SK-N-SH (cell line): ENCODE measurements around the gene EMP1. TPM values are rescaled to one million over a fixed set of nuclear protein-coding genes. Genes with fewer than 3 reads are reported as not detected.

Experiments used
- CTCF ChIA-PET: fragments of 300-600, 350-600 bp; formaldehyde crosslinking; extraction: SDS; loops from one replicate; lab custom pipeline; 2021; lab: Yijun Ruan, JAX
- POLR2A ChIA-PET: fragments of 350-600 bp; sonication (Branson Sonifier 250); formaldehyde crosslinking; extraction: SDS; loops from one replicate; lab custom pipeline; 2020; ENCODE audit warnings: antibody characterized with exemption, inconsistent platforms; lab: Yijun Ruan, JAX
- DNase-seq: peaks from one replicate; pipeline ENCODE4 v3.0.0; 2012
- H2AFZ ChIP-seq: fragments of 200-600 bp; sonication (generic); 2 replicates; pipeline ENCODE4 v1.8.1; 2016; ENCODE audit warnings: antibody characterized with exemption, mild to moderate bottlenecking, low read depth
- H3F3A ChIP-seq: fragments of 200-600 bp; sonication (generic); replicated peaks from 2 replicates; pipeline ENCODE3; 2016; ENCODE audit warnings: antibody characterized with exemption, mild to moderate bottlenecking; ENCODE audit not compliant: insufficient read depth
- H3K27ac ChIP-seq, 2 experiments: fragments of 200-500 bp in 1 of 2; fragments of 200-600 bp in 1 of 2; sonication (Bioruptor generic) in 1 of 2; sonication (generic), shearing (Covaris generic) in 1 of 2; 2 replicates each; pipeline versions ENCODE4 v1.5.1 to v1.6.1; 2014 to 2016; ENCODE audit warnings: low read depth in 2 of 2, inconsistent platforms in 1 of 2, low read length in 1 of 2, mild to moderate bottlenecking in 1 of 2, mixed read lengths in 1 of 2
- H3K27me3 ChIP-seq: fragments of 200-600 bp; sonication (generic), shearing (Covaris generic); 2 replicates; pipeline ENCODE4 v1.6.1; 2016; ENCODE audit warnings: mixed run types; ENCODE audit not compliant: insufficient read depth
- H3K36me3 ChIP-seq, 2 experiments: fragments of 200-500 bp in 1 of 2; fragments of 200-600 bp in 1 of 2; sonication (Bioruptor generic) in 1 of 2; sonication (generic) in 1 of 2; replicated peaks in 1 of 2; 2 replicates each; pipeline versions ENCODE3 to v1.5.1; 2014 to 2016; ENCODE audit warnings: low read length in 1 of 2, mild to moderate bottlenecking in 1 of 2; ENCODE audit not compliant: insufficient read depth in 2 of 2, control insufficient read depth in 1 of 2
- H3K4me1 ChIP-seq, 2 experiments: fragments of 200-500 bp in 1 of 2; fragments of 200-600 bp in 1 of 2; sonication (Bioruptor generic) in 1 of 2; sonication (generic), shearing (Covaris generic) in 1 of 2; 2 replicates each; pipeline versions ENCODE4 v1.5.1 to v1.6.1; 2014 to 2016; ENCODE audit warnings: low read depth in 1 of 2, low read length in 1 of 2, mixed run types in 1 of 2; ENCODE audit not compliant: insufficient read depth in 2 of 2, control insufficient read depth in 1 of 2
- H3K4me2 ChIP-seq: fragments of 200-600 bp; sonication (generic), shearing (Covaris generic); 2 replicates; pipeline ENCODE4 v1.6.1; 2017; ENCODE audit warnings: mixed run types
- H3K4me3 ChIP-seq, 2 experiments: fragments of 200-500 bp in 1 of 2; fragments of 200-600 bp in 1 of 2; sonication (Bioruptor generic) in 1 of 2; sonication (generic), shearing (Covaris generic) in 1 of 2; 2 replicates each; pipeline versions ENCODE4 v1.5.1 to v1.8.1; 2014 to 2016; ENCODE audit warnings: low read depth in 2 of 2, inconsistent platforms in 1 of 2, low read length in 1 of 2, mild to moderate bottlenecking in 1 of 2, mixed read lengths in 1 of 2, moderate library complexity in 1 of 2
- H3K79me2 ChIP-seq: fragments of 200-600 bp; sonication (generic); 2 replicates; pipeline ENCODE4 v1.8.1; 2017; ENCODE audit warnings: mild to moderate bottlenecking; ENCODE audit not compliant: insufficient read depth
- H3K9ac ChIP-seq: fragments of 200-600 bp; sonication (generic); 2 replicates; pipeline ENCODE4 v1.6.1; 2017; ENCODE audit warnings: mixed run types
- H3K9me2 ChIP-seq: fragments of 200-600 bp; sonication (generic); 2 replicates; pipeline ENCODE4 v1.6.1; 2017; ENCODE audit warnings: mixed run types
- H3K9me3 ChIP-seq: fragments of 200-600 bp; sonication (generic); 2 replicates; pipeline ENCODE4 v1.6.1; 2017; ENCODE audit warnings: mixed run types, mild to moderate bottlenecking, moderate library complexity
- H4K20me1 ChIP-seq: fragments of 200-600 bp; sonication (generic); 2 replicates; pipeline ENCODE4 v1.6.1; 2017; ENCODE audit warnings: mild to moderate bottlenecking, mixed run types; ENCODE audit not compliant: insufficient read depth
- ELF1 ChIP-seq: IDR thresholded peaks from 2 replicates; pipeline ENCODE4 v1.4.0; 2012
- EP300 ChIP-seq, 2 experiments: IDR thresholded peaks; 2 replicates each; pipeline versions ENCODE4 v1.4.0 to v1.6.1; 2012; ENCODE audit warnings: borderline replicate concordance in 1 of 2, low read depth in 1 of 2, low read length in 1 of 2
- FOSL2 ChIP-seq: IDR thresholded peaks from 2 replicates; pipeline ENCODE4 v1.4.0; 2012; ENCODE audit warnings: low read depth, mild to moderate bottlenecking, moderate library complexity, borderline replicate concordance
- FOXJ3 ChIP-seq: sonication (generic); formaldehyde crosslinking; IDR thresholded peaks from 2 replicates; pipeline ENCODE4 v1.5.1; 2020; ENCODE audit warnings: mild to moderate bottlenecking, missing genetic modification reagents
- IRF3 ChIP-seq: fragments of 150-350 bp; IDR thresholded peaks from 2 replicates; pipeline ENCODE4 v1.6.1; 2016; ENCODE audit warnings: mild to moderate bottlenecking, low read depth, low read length
- MXI1 ChIP-seq: IDR thresholded peaks from 2 replicates; pipeline ENCODE4 v1.6.1; 2012; ENCODE audit warnings: mild to moderate bottlenecking, low read depth, low read length, improper control_type of control experiment
- NRF1 ChIP-seq: IDR thresholded peaks from 2 replicates; pipeline ENCODE4 v1.6.1; 2012; ENCODE audit warnings: low read depth, mild to moderate bottlenecking, low read length
- PBX3 ChIP-seq: IDR thresholded peaks from 2 replicates; pipeline ENCODE4; 2012
- POLR2AphosphoS5 ChIP-seq: IDR thresholded peaks from 2 replicates; pipeline ENCODE4 v1.6.1; 2012; ENCODE audit warnings: low read depth, low read length
- RAD21 ChIP-seq: IDR thresholded peaks from 2 replicates; pipeline ENCODE4 v1.6.1; 2012; ENCODE audit warnings: mild to moderate bottlenecking, low read length
- RFX5 ChIP-seq: IDR thresholded peaks from 2 replicates; pipeline ENCODE4 v1.6.1; 2012; ENCODE audit warnings: mild to moderate bottlenecking, improper control_type of control experiment, low read length
- RXRA ChIP-seq: IDR thresholded peaks from 2 replicates; pipeline ENCODE4 v1.4.0; 2012; ENCODE audit warnings: low read depth, mild to moderate bottlenecking, borderline replicate concordance
- SIN3A ChIP-seq: IDR thresholded peaks from 2 replicates; pipeline ENCODE4 v1.6.1; 2012; ENCODE audit warnings: low read depth, mild to moderate bottlenecking, low read length, moderate library complexity, borderline replicate concordance
- TCF12 ChIP-seq: IDR thresholded peaks from 2 replicates; pipeline ENCODE4 v1.4.0; 2012
- TEAD4 ChIP-seq: IDR thresholded peaks from 2 replicates; pipeline ENCODE4 v1.4.0; 2012; ENCODE audit warnings: mild to moderate bottlenecking, borderline replicate concordance; ENCODE audit not compliant: insufficient read depth
- YY1 ChIP-seq: IDR thresholded peaks from 2 replicates; pipeline ENCODE4 v1.4.0; 2012; ENCODE audit warnings: low read depth, mild to moderate bottlenecking
- WGBS: methylation state at CpG from one replicate; pipeline ENCODE4 v1.1.6; 2017; ENCODE audit warnings: low lambda C conversion rate; 5-methylcytosine and 5-hydroxymethylcytosine counted together
- polyA plus RNA-seq, 3 experiments: library from polyadenylated mRNA; depleted of rRNA; stranded (reverse); fragments of >200 nt; gene quantifications; 2 replicates each; pipeline ENCODE4 v1.2.3, GENCODE V29; 2012
- TF ChIP-seq, protein P1 (sequence below): fragments of 150-350 bp; IDR thresholded peaks from 2 replicates; pipeline ENCODE4 v1.6.1; 2017; ENCODE audit warnings: antibody characterized with exemption, low read length, low read depth, borderline replicate concordance
- TF ChIP-seq, protein P2 (sequence below): IDR thresholded peaks from 2 replicates; pipeline ENCODE4 v1.4.0; 2012; ENCODE audit warnings: low read depth
- TF ChIP-seq, protein P3 (sequence below): IDR thresholded peaks from 2 replicates; pipeline ENCODE4 v1.6.1; 2012; ENCODE audit warnings: mild to moderate bottlenecking, low read depth, low read length, moderate library complexity
- TF ChIP-seq, protein P4 (sequence below): IDR thresholded peaks from 2 replicates; pipeline ENCODE4 v1.4.0; 2012; ENCODE audit warnings: low read depth, borderline replicate concordance

The EMP1 gene
- polyA plus RNA-seq, 1 of the 3 experiments (the other 2 are of a cell fraction): 67.4 TPM

GRCh38 chr12:13167906-13168305, 28.6 kb upstream of the EMP1 start:
- H3K27ac ChIP-seq: no peak overlapping the region
- no peak for DNase-seq
- ChIA-PET POLR2A (no interaction called here), CTCF (no interaction called here)
- H3K9ac ChIP-seq: no peak overlapping the region
- H3K27me3 ChIP-seq: no peaks in the 10 kb centered on the region
- H2AFZ ChIP-seq: no peak overlapping the region
- no peaks in the 10 kb centered on the region for H3K79me2 ChIP-seq
- H3F3A ChIP-seq: peaks cover 13% of the 10 kb centered on the region
- no peak overlapping the region for H3K4me2 ChIP-seq
- peaks cover 0 to 29% of the 10 kb centered on the region in 2 experiments; a peak in 3 of 4 replicates for H3K4me1 ChIP-seq
- no peaks in the 10 kb centered on the region for H3K9me3 ChIP-seq
- no peaks in the 10 kb centered on the region for H3K36me3 ChIP-seq
- WGBS: 75% methylated on average over 4 of the region's 4 CpGs
- H4K20me1 ChIP-seq: no peaks in the 10 kb centered on the region
- no peaks in the 10 kb centered on the region for H3K9me2 ChIP-seq
- no peak overlapping the region for H3K4me3 ChIP-seq
- TF ChIP-seq EP300 (IDR thresholded peaks at IDR 0.05; ENCODE audit: borderline replicate concordance in 1 of 2, low read depth in 1 of 2, low read length in 1 of 2): no peak
- TF ChIP-seq IRF3: no peak
- no peak for TF ChIP-seq YY1
- TF ChIP-seq POLR2AphosphoS5: no peak
- TF ChIP-seq, protein P1, sequence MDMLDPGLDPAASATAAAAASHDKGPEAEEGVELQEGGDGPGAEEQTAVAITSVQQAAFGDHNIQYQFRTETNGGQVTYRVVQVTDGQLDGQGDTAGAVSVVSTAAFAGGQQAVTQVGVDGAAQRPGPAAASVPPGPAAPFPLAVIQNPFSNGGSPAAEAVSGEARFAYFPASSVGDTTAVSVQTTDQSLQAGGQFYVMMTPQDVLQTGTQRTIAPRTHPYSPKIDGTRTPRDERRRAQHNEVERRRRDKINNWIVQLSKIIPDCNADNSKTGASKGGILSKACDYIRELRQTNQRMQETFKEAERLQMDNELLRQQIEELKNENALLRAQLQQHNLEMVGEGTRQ: no peak
- TF ChIP-seq ELF1: no peak
- TF ChIP-seq PBX3: no peak
- no peak for TF ChIP-seq TEAD4
- TF ChIP-seq RAD21: no peak
- TF ChIP-seq MXI1: no peak
- no peak for TF ChIP-seq TCF12
- no peak for TF ChIP-seq FOSL2
- no peak for TF ChIP-seq NRF1
- TF ChIP-seq SIN3A: no peak
- TF ChIP-seq RXRA: no peak

GRCh38 chr12:13169272-13169671, 27.3 kb upstream of the EMP1 start:
- no peak overlapping the region for H3K9ac ChIP-seq
- H3K4me1 ChIP-seq: peaks cover 0 to 42% of the 10 kb centered on the region in 2 experiments; a peak in 3 of 4 replicates
- no peaks in the 10 kb centered on the region for H3K9me3 ChIP-seq
- TF ChIP-seq, protein P2, sequence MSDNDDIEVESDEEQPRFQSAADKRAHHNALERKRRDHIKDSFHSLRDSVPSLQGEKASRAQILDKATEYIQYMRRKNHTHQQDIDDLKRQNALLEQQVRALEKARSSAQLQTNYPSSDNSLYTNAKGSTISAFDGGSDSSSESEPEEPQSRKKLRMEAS: no peak
- TF ChIP-seq, protein P3, sequence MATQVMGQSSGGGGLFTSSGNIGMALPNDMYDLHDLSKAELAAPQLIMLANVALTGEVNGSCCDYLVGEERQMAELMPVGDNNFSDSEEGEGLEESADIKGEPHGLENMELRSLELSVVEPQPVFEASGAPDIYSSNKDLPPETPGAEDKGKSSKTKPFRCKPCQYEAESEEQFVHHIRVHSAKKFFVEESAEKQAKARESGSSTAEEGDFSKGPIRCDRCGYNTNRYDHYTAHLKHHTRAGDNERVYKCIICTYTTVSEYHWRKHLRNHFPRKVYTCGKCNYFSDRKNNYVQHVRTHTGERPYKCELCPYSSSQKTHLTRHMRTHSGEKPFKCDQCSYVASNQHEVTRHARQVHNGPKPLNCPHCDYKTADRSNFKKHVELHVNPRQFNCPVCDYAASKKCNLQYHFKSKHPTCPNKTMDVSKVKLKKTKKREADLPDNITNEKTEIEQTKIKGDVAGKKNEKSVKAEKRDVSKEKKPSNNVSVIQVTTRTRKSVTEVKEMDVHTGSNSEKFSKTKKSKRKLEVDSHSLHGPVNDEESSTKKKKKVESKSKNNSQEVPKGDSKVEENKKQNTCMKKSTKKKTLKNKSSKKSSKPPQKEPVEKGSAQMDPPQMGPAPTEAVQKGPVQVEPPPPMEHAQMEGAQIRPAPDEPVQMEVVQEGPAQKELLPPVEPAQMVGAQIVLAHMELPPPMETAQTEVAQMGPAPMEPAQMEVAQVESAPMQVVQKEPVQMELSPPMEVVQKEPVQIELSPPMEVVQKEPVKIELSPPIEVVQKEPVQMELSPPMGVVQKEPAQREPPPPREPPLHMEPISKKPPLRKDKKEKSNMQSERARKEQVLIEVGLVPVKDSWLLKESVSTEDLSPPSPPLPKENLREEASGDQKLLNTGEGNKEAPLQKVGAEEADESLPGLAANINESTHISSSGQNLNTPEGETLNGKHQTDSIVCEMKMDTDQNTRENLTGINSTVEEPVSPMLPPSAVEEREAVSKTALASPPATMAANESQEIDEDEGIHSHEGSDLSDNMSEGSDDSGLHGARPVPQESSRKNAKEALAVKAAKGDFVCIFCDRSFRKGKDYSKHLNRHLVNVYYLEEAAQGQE: no peak
- TF ChIP-seq FOXJ3 (CRISPR knock-in tag) (no peak), RFX5 (no peak), NRF1 (no peak), ELF1 (no peak)
- TF ChIP-seq, protein P4, sequence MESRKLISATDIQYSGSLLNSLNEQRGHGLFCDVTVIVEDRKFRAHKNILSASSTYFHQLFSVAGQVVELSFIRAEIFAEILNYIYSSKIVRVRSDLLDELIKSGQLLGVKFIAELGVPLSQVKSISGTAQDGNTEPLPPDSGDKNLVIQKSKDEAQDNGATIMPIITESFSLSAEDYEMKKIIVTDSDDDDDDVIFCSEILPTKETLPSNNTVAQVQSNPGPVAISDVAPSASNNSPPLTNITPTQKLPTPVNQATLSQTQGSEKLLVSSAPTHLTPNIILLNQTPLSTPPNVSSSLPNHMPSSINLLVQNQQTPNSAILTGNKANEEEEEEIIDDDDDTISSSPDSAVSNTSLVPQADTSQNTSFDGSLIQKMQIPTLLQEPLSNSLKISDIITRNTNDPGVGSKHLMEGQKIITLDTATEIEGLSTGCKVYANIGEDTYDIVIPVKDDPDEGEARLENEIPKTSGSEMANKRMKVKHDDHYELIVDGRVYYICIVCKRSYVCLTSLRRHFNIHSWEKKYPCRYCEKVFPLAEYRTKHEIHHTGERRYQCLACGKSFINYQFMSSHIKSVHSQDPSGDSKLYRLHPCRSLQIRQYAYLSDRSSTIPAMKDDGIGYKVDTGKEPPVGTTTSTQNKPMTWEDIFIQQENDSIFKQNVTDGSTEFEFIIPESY: no peak

More at GRCh38 chr12:13169272-13169671, 27.3 kb upstream of the EMP1 start:
- Histone ChIP-seq H3F3A (peaks cover 13% of the 10 kb centered on the region), H3K79me2 (no peaks in the 10 kb centered on the region), H2AFZ (no peak overlapping the region), H4K20me1 (no peaks in the 10 kb centered on the region), H3K27me3 (no peaks in the 10 kb centered on the region), H3K4me3 (no peak overlapping the region), H3K4me2 (no peak overlapping the region), H3K9me2 (no peaks in the 10 kb centered on the region), H3K27ac (no peak overlapping the region), H3K36me3 (no peaks in the 10 kb centered on the region)
- WGBS: 47% methylated on average over 1 of the region's 1 CpG
- ChIA-PET POLR2A (no interaction called here), CTCF (interaction anchor here (1.4 to 1.7 kb wide), 2 partner anchors 9 to 10 kb away, joined by 4 to 6 read pairs; no protein-coding TSS in a partner anchor)
- no peak for DNase-seq
